ENCODE data around the gene KRTAP26-1.

The KRTAP26-1 gene

GRCh38 chr21:30269803-30270530, 50.1 kb downstream of the KRTAP26-1 start:
- DNase-seq = no peak
